Measurements from ENCODE around the gene MYBPH. TPM values are rescaled to one million over a fixed set of nuclear protein-coding genes. Genes with fewer than 3 reads are reported as not detected.

MYBPH gene
- polyA plus RNA-seq, 1 donor from 2014 or later, result not detected

GRCh38 chr1:203136409-203137042, 39.1 kb downstream of the MYBPH start:
- H3K9ac ChIP-seq (ENCODE audit: low read length), result no peak overlapping the region

GRCh38 chr1:203135636-203136305, 39.9 kb downstream of the MYBPH start:
- no peak overlapping the region for H3K27ac ChIP-seq (ENCODE audit: low read length)
- H3K4me3 ChIP-seq (ENCODE audit: low read length), result no peak overlapping the region
- H3K9me2 ChIP-seq (ENCODE audit: insufficient read depth, low read length), result no peaks in the 10 kb centered on the region

More at GRCh38 chr1:203136409-203137042, 39.1 kb downstream of the MYBPH start:
- Histone ChIP-seq H3F3A (ENCODE audit: insufficient read depth, low read length, poor library complexity, severe bottlenecking) (no peaks in the 10 kb centered on the region), H3K27me3 (ENCODE audit: insufficient read depth, low read depth, low read length) (no peaks in the 10 kb centered on the region), H3K9me3 (ENCODE audit: low read length) (no peaks in the 10 kb centered on the region), H3K4me3 (ENCODE audit: low read length) (no peak overlapping the region), H3K4me2 (ENCODE audit: low read length) (no peak overlapping the region), H4K20me1 (ENCODE audit: insufficient read depth) (no peaks in the 10 kb centered on the region), H3K79me2 (replicated peaks; ENCODE audit: insufficient read depth, low read length) (no peaks in the 10 kb centered on the region), H3K27ac (ENCODE audit: low read length) (no peak overlapping the region), H3K9me2 (ENCODE audit: insufficient read depth, low read length) (no peaks in the 10 kb centered on the region), H2AFZ (ENCODE audit: low read depth, low read length) (no peak overlapping the region), H3K36me3 (ENCODE audit: insufficient read depth, low read length) (no peaks in the 10 kb centered on the region)
- TF ChIP-seq TAF1 (IDR thresholded peaks at IDR 0.05; ENCODE audit: low read depth) (no peak), POLR2AphosphoS5 (IDR thresholded peaks at IDR 0.05) (no peak), REST (IDR thresholded peaks at IDR 0.05; ENCODE audit: borderline replicate concordance) (no peak)

GRCh38 chr1:203133970-203134725, 41.5 kb downstream of the MYBPH start:
- TF ChIP-seq MXI1 (conservative IDR thresholded peaks at IDR 0.05; ENCODE audit: poor library complexity, severe bottlenecking) (no peak), POLR2AphosphoS5 (IDR thresholded peaks at IDR 0.05) (no peak), SMC3 (conservative IDR thresholded peaks at IDR 0.05; ENCODE audit: poor library complexity) (no peak), CTCF (IDR thresholded peaks at IDR 0.05; ENCODE audit: poor library complexity, severe bottlenecking) (no peak), EP300 (conservative IDR thresholded peaks at IDR 0.05; ENCODE audit: poor library complexity, severe bottlenecking) (no peak), TAF1 (IDR thresholded peaks at IDR 0.05; ENCODE audit: low read depth) (no peak), REST (IDR thresholded peaks at IDR 0.05; ENCODE audit: borderline replicate concordance) (no peak), EZH2 (IDR thresholded peaks at IDR 0.05; ENCODE audit: borderline replicate concordance, insufficient read depth, low read length, poor library complexity, severe bottlenecking) (no peak), RAD21 (conservative IDR thresholded peaks at IDR 0.05) (no peak)
- Histone ChIP-seq H3K36me3 (ENCODE audit: insufficient read depth, low read length) (no peaks in the 10 kb centered on the region), H3K27ac (ENCODE audit: low read length) (no peak overlapping the region), H4K20me1 (ENCODE audit: insufficient read depth) (no peaks in the 10 kb centered on the region), H3K9me2 (ENCODE audit: insufficient read depth, low read length) (no peaks in the 10 kb centered on the region), H3F3A (ENCODE audit: insufficient read depth, low read length, poor library complexity, severe bottlenecking) (no peaks in the 10 kb centered on the region), H3K79me2 (replicated peaks; ENCODE audit: insufficient read depth, low read length) (no peaks in the 10 kb centered on the region), H3K27me3 (ENCODE audit: insufficient read depth, low read depth, low read length) (no peaks in the 10 kb centered on the region), H3K9me3 (ENCODE audit: low read length) (no peaks in the 10 kb centered on the region), H2AFZ (ENCODE audit: low read depth, low read length) (no peak overlapping the region), H3K4me2 (ENCODE audit: low read length) (no peak overlapping the region), H3K4me3 (ENCODE audit: low read length) (no peak overlapping the region), H3K9ac (ENCODE audit: low read length) (no peak overlapping the region)

More at GRCh38 chr1:203135636-203136305, 39.9 kb downstream of the MYBPH start:
- Histone ChIP-seq H3K4me2 (ENCODE audit: low read length) (no peak overlapping the region), H3K9ac (ENCODE audit: low read length) (no peak overlapping the region), H3F3A (ENCODE audit: insufficient read depth, low read length, poor library complexity, severe bottlenecking) (no peaks in the 10 kb centered on the region), H3K27me3 (ENCODE audit: insufficient read depth, low read depth, low read length) (no peaks in the 10 kb centered on the region), H4K20me1 (ENCODE audit: insufficient read depth) (no peaks in the 10 kb centered on the region), H3K79me2 (replicated peaks; ENCODE audit: insufficient read depth, low read length) (no peaks in the 10 kb centered on the region), H3K9me3 (ENCODE audit: low read length) (no peaks in the 10 kb centered on the region), H2AFZ (ENCODE audit: low read depth, low read length) (no peak overlapping the region), H3K36me3 (ENCODE audit: insufficient read depth, low read length) (no peaks in the 10 kb centered on the region)
- no peak for TF ChIP-seq EZH2 (IDR thresholded peaks at IDR 0.05; ENCODE audit: borderline replicate concordance, insufficient read depth, low read length, poor library complexity, severe bottlenecking)
- no peak for TF ChIP-seq EP300 (conservative IDR thresholded peaks at IDR 0.05; ENCODE audit: poor library complexity, severe bottlenecking)

All from neural cell (in vitro differentiated cells).